Karpas-422 (cell line): ENCODE results near the gene PTGER4. TPM values are rescaled to one million over a fixed set of nuclear protein-coding genes. Genes with fewer than 3 reads are reported as not detected.

Source experiments
- DNase-seq: peaks from one replicate; pipeline ENCODE4 v3.0.0-alpha.2; 2015
- H2AFZ ChIP-seq: fragments of 200-600 bp; sonication (generic); 2 replicates; pipeline ENCODE4 v1.6.1; 2014; ENCODE audit warnings: antibody characterized with exemption, low read length, mixed read lengths
- H3K27ac ChIP-seq: fragments of 200-600 bp; sonication (generic); 2 replicates; pipeline ENCODE4 v1.5.1; 2014; ENCODE audit warnings: mild to moderate bottlenecking, low read length, moderate library complexity
- H3K27me3 ChIP-seq: fragments of 200-600 bp; sonication (generic); 2 replicates; pipeline ENCODE4 v1.6.1; 2014; ENCODE audit warnings: low read length, mixed read lengths
- H3K36me3 ChIP-seq: fragments of 200-600 bp; sonication (generic); 2 replicates; pipeline ENCODE4 v1.6.1; 2014; ENCODE audit warnings: low read length, mixed read lengths; ENCODE audit not compliant: insufficient read depth
- H3K4me1 ChIP-seq: fragments of 200-600 bp; sonication (generic); 2 replicates; pipeline ENCODE4 v1.6.1; 2014; ENCODE audit warnings: mild to moderate bottlenecking, low read length, mixed read lengths
- H3K4me2 ChIP-seq: fragments of 200-600 bp; sonication (generic); 2 replicates; pipeline ENCODE4 v1.6.1; 2014; ENCODE audit warnings: low read length, low read depth, mild to moderate bottlenecking; ENCODE audit not compliant: poor library complexity, severe bottlenecking
- H3K4me3 ChIP-seq: fragments of 200-600 bp; sonication (generic); 2 replicates; pipeline ENCODE4 v1.5.1; 2014; ENCODE audit warnings: mild to moderate bottlenecking, antibody characterized with exemption, low read length, mixed read lengths
- H3K79me2 ChIP-seq: fragments of 200-600 bp; sonication (generic); 2 replicates; pipeline ENCODE4 v1.6.1; 2014; ENCODE audit warnings: mild to moderate bottlenecking, low read length, mixed read lengths
- H3K9ac ChIP-seq: fragments of 200-600 bp; sonication (generic); 2 replicates; pipeline ENCODE4 v1.6.0; 2014; ENCODE audit warnings: low read length
- H3K9me2 ChIP-seq: fragments of 200-600 bp; sonication (generic), shearing (Covaris generic); replicated peaks from 2 replicates; pipeline ENCODE4 v1.6.0; 2014; ENCODE audit warnings: mild to moderate bottlenecking, low read length, moderate library complexity; ENCODE audit not compliant: insufficient read depth
- H3K9me3 ChIP-seq: fragments of 300-700, 200-600 bp; sonication (generic); 2 replicates; pipeline ENCODE4 v1.6.1; 2014; ENCODE audit warnings: low read length, mixed read lengths
- H4K20me1 ChIP-seq: fragments of 200-600 bp; sonication (generic); 2 replicates; pipeline ENCODE4 v1.6.1; 2014; ENCODE audit warnings: mild to moderate bottlenecking, antibody characterized with exemption, low read length, low read depth; ENCODE audit not compliant: insufficient read depth
- total RNA-seq: library from RNA; depleted of rRNA; stranded (reverse); fragments of >200 nt; shearing (Covaris generic); gene quantifications from 2 replicates; pipeline ENCODE4 v1.2.3, GENCODE V29; 2014; ENCODE audit warnings: low replicate concordance

The PTGER4 gene
- total RNA-seq, 1 experiment from 2014 or later, result not detected

- Histone ChIP-seq H3K4me2 (no peak overlapping the region), H4K20me1 (no peaks in the 10 kb centered on the region), H3K9me3 (no peaks in the 10 kb centered on the region), H3K36me3 (no peaks in the 10 kb centered on the region), H3K27me3 (0 out of 2 replicates have a peak, but pooled peaks cover 2% of the 10 kb centered on the region), H3K4me1 (no peaks in the 10 kb centered on the region), H3K79me2 (no peaks in the 10 kb centered on the region), H3K9ac (no peak overlapping the region), H3K9me2 (no peaks in the 10 kb centered on the region), H3K27ac (no peak overlapping the region), H2AFZ (no peak overlapping the region), H3K4me3 (no peak overlapping the region)
- DNase-seq, result no peak
These were observed 19.0 kb upstream of the PTGER4 start for GRCh38 chr5:40660751-40661150.

- H3K4me3 ChIP-seq, result no peak overlapping the region
- H3K27me3 ChIP-seq, result no peaks in the 10 kb centered on the region
- H2AFZ ChIP-seq, result no peak overlapping the region
- no peaks in the 10 kb centered on the region for H4K20me1 ChIP-seq
- H3K27ac ChIP-seq, result no peak overlapping the region
- DNase-seq, result no peak
- H3K4me1 ChIP-seq, result no peaks in the 10 kb centered on the region
- no peaks in the 10 kb centered on the region for H3K79me2 ChIP-seq
- no peak overlapping the region for H3K4me2 ChIP-seq
- no peak overlapping the region for H3K9ac ChIP-seq
- no peaks in the 10 kb centered on the region for H3K9me2 ChIP-seq
- H3K9me3 ChIP-seq, result no peaks in the 10 kb centered on the region
- no peaks in the 10 kb centered on the region for H3K36me3 ChIP-seq
These were observed 13.9 kb upstream of the PTGER4 start for GRCh38 chr5:40665635-40666298.

- Histone ChIP-seq H3K27me3 (no peaks in the 10 kb centered on the region), H3K4me1 (no peaks in the 10 kb centered on the region), H3K36me3 (no peaks in the 10 kb centered on the region), H2AFZ (no peak overlapping the region), H3K4me3 (no peak overlapping the region), H4K20me1 (no peaks in the 10 kb centered on the region), H3K9me2 (no peaks in the 10 kb centered on the region), H3K4me2 (no peak overlapping the region), H3K9ac (no peak overlapping the region), H3K79me2 (no peaks in the 10 kb centered on the region), H3K9me3 (no peaks in the 10 kb centered on the region), H3K27ac (no peak overlapping the region)
- DNase-seq, result no peak
These were observed 13.1 kb upstream of the PTGER4 start for GRCh38 chr5:40666657-40667056.

DNA sequence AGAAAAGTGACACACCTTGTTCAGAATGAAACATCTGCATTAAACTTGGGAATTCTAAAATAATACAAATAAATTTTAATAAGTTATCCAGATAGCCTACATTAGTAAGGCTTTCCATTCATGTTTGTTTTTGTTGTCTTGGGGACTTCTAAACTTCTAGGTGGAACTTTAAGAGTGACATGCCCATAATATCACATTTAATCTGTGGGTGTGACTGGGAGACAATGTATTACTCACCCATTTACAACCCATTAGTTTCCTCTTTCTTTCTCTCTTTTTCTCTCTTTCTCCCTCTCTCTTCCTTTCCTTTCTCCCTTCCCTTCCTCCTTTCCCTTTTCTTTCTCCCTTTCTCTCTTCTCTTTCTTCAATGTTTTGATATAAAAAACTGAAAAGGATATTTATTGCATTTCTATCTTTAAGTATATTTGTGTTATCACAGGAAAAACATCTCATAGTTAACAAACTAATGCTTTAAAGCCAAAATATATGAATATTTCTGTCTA, 12.5 kb upstream of the PTGER4 start:
- DNase-seq, result no peak
- H3K4me2 ChIP-seq, result no peak overlapping the region
- H3K9me2 ChIP-seq, result no peaks in the 10 kb centered on the region
- no peaks in the 10 kb centered on the region for H3K79me2 ChIP-seq
- H3K4me3 ChIP-seq, result no peak overlapping the region
- no peak overlapping the region for H3K27ac ChIP-seq
- H3K9me3 ChIP-seq, result no peaks in the 10 kb centered on the region
- H2AFZ ChIP-seq, result no peak overlapping the region
- no peaks in the 10 kb centered on the region for H3K27me3 ChIP-seq
- H3K36me3 ChIP-seq, result no peaks in the 10 kb centered on the region
- no peaks in the 10 kb centered on the region for H4K20me1 ChIP-seq
- H3K9ac ChIP-seq, result no peak overlapping the region
- no peaks in the 10 kb centered on the region for H3K4me1 ChIP-seq

- Histone ChIP-seq H4K20me1 (no peaks in the 10 kb centered on the region), H3K27me3 (no peaks in the 10 kb centered on the region), H3K9me2 (no peaks in the 10 kb centered on the region), H3K4me1 (no peaks in the 10 kb centered on the region), H3K79me2 (no peaks in the 10 kb centered on the region), H3K27ac (no peak overlapping the region), H3K9me3 (no peaks in the 10 kb centered on the region), H2AFZ (no peak overlapping the region), H3K4me3 (no peak overlapping the region), H3K9ac (no peak overlapping the region), H3K4me2 (no peak overlapping the region), H3K36me3 (no peaks in the 10 kb centered on the region)
- no peak for DNase-seq
These were observed 9.9 kb upstream of the PTGER4 start for GRCh38 chr5:40669606-40670390.

DNA sequence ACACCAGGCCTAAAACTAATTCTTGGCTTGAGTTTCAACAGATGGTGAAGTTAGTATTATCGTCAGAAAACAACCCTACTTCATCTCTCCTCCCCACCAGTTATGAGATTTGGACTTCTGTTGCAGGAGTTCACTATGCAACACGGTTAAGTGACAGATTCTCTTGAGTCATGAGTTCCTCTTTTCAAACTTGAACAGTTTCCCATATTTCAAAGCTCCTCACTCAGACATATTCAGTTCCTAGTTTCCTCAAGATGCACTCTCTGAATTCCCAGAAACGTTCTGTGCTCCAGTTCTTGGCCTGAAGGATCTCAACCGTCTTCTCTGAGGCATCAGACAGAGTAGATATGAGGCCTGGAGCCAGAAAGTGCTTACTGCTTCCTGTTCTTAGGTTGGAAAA, 7.3 kb upstream of the PTGER4 start:
- no peak overlapping the region for H2AFZ ChIP-seq
- H3K79me2 ChIP-seq, result no peaks in the 10 kb centered on the region
- H3K4me1 ChIP-seq, result no peaks in the 10 kb centered on the region
- H3K9me3 ChIP-seq, result no peaks in the 10 kb centered on the region
- no peaks in the 10 kb centered on the region for H3K9me2 ChIP-seq
- no peak overlapping the region for H3K9ac ChIP-seq
- no peak overlapping the region for H3K4me2 ChIP-seq
- H3K27ac ChIP-seq, result no peak overlapping the region
- no peaks in the 10 kb centered on the region for H3K36me3 ChIP-seq
- H4K20me1 ChIP-seq, result no peaks in the 10 kb centered on the region
- DNase-seq, result no peak
- H3K27me3 ChIP-seq, result no peaks in the 10 kb centered on the region
- H3K4me3 ChIP-seq, result no peak overlapping the region

DNA sequence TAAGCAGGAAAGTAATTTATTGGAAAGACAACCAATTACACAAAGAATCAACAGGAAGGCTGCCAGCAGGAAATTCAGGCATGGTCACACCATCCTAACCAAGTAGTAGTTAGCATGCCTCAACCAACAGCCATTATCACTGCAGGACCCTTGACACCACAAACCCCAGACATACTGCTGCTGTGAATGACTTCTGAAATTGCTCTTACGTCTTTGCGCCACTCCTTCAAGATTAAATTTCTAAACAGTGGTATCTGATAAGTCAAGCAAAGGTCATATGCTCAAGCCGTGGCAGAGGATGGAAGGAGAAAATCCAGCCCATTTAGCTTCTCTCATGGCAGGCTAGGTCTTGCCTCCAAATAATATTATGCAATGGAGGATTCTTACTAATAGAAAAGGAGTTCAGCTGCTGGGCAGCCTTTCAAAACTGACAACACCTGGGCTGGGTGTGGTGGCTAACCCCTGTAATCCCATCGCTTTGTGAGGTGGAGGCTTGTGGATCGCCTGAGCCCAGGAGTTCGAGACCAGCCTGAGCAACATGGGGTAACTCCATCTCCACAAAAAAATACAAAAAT, 5.0 kb upstream of the PTGER4 start:
- Histone ChIP-seq H2AFZ (no peak overlapping the region), H3K9me2 (no peaks in the 10 kb centered on the region), H3K27me3 (no peaks in the 10 kb centered on the region), H3K27ac (no peak overlapping the region), H3K4me2 (no peak overlapping the region), H3K36me3 (no peaks in the 10 kb centered on the region), H4K20me1 (no peaks in the 10 kb centered on the region), H3K4me1 (peaks cover 6% of the 10 kb centered on the region), H3K79me2 (no peaks in the 10 kb centered on the region), H3K9me3 (no peaks in the 10 kb centered on the region), H3K9ac (no peak overlapping the region), H3K4me3 (no peak overlapping the region)
- no peak for DNase-seq

DNA sequence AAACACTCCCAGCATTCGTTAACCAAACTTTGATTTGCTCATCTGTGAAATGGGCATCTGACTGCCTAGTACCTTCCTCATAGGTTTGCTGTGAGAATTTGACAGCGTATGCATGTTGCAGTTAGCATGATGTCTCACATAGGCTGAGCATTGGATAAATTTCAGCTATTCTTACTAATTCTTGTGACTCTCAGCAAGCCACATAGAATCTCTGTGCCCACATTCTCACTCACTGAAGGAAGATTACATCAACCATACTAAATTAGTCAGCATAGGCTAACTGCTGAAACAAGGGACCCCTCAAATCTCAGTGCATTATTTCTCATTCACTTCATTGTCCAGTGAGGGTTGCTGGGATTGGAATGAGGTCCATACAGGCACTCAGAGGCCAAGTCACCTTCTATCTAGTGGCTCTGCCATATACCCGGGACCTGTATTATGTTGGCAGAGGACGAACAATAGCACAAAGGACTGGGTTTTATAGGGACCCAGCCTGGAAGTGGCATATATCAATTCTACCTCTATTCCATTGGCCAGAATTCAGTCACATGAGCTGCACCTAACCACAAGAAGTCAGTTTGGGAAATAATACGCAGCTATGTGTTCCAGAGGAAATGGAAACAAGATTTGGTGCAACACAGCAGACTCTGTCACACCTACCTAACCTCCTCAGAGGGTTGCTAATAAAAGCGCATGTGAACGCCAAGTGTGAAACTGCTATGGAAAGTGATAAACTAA, 4.2 kb upstream of the PTGER4 start:
- Histone ChIP-seq H3K9ac (no peak overlapping the region), H3K9me2 (no peaks in the 10 kb centered on the region), H3K79me2 (no peaks in the 10 kb centered on the region), H3K36me3 (no peaks in the 10 kb centered on the region), H4K20me1 (no peaks in the 10 kb centered on the region), H2AFZ (no peak overlapping the region), H3K27me3 (no peaks in the 10 kb centered on the region), H3K4me3 (no peak overlapping the region), H3K9me3 (no peaks in the 10 kb centered on the region), H3K27ac (no peak overlapping the region), H3K4me2 (no peak overlapping the region), H3K4me1 (peaks cover 14% of the 10 kb centered on the region)
- no peak for DNase-seq
